Effector memory CD4-positive, alpha-beta T cell (primary cell): ENCODE measurements around the gene TRIP13.
"Not testable (repeated sequence)": the region's sequence is repeated elsewhere in the genome, so short reads cannot be mapped to it uniquely, and the experiment has no call there.

Experiments
- DNase-seq, 3 donors: peaks; one replicate each; pipeline ENCODE4 v3.0.0-alpha.2; 2020
- H3K27ac ChIP-seq: 2 replicates; pipeline ENCODE4 v1.7.0; 2013; ENCODE audit warnings: mild to moderate bottlenecking, low read length, moderate library complexity; ENCODE audit not compliant: insufficient read depth, poor library complexity, severe bottlenecking
- H3K27me3 ChIP-seq: replicated peaks from 2 replicates; pipeline ENCODE4 v1.7.0; 2013; ENCODE audit warnings: mild to moderate bottlenecking, low read length; ENCODE audit not compliant: insufficient read depth, control insufficient read depth, poor library complexity, severe bottlenecking
- H3K36me3 ChIP-seq: 2 replicates; pipeline ENCODE4 v1.7.0; 2013; ENCODE audit warnings: mild to moderate bottlenecking, low read length, moderate library complexity; ENCODE audit not compliant: control insufficient read depth, insufficient read depth
- H3K4me1 ChIP-seq: 2 replicates; pipeline ENCODE4 v1.7.0; 2013; ENCODE audit warnings: low read length, mild to moderate bottlenecking; ENCODE audit not compliant: control insufficient read depth, insufficient read depth, poor library complexity, severe bottlenecking
- H3K4me3 ChIP-seq: 2 replicates; pipeline ENCODE4 v1.7.0; 2013; ENCODE audit warnings: low read length, low read depth, mild to moderate bottlenecking; ENCODE audit not compliant: insufficient read depth, poor library complexity, severe bottlenecking
- H3K9me3 ChIP-seq: 2 replicates; pipeline ENCODE4 v1.7.0; 2013; ENCODE audit warnings: mild to moderate bottlenecking, low read length, moderate library complexity; ENCODE audit not compliant: control insufficient read depth

TRIP13 gene

GRCh38 chr5:872301-872700 is 20.4 kb upstream of the TRIP13 start:
- no peak for DNase-seq
- Histone ChIP-seq H3K4me3 (no peak overlapping the region), H3K4me1 (no peaks in the 10 kb centered on the region), H3K9me3 (no peaks in the 10 kb centered on the region), H3K27ac (no peak overlapping the region), H3K36me3 (peaks cover 96% of the 10 kb centered on the region), H3K27me3 (no peaks in the 10 kb centered on the region)

- no peak for DNase-seq
- Histone ChIP-seq H3K27ac (no peak overlapping the region), H3K4me1 (no peaks in the 10 kb centered on the region), H3K4me3 (no peak overlapping the region), H3K9me3 (no peaks in the 10 kb centered on the region), H3K36me3 (peaks cover 96% of the 10 kb centered on the region), H3K27me3 (no peaks in the 10 kb centered on the region)
Observed at GRCh38 chr5:873328-873727, 19.4 kb upstream of the TRIP13 start.

- no peak overlapping the region for H3K4me3 ChIP-seq
- no peaks in the 10 kb centered on the region for H3K4me1 ChIP-seq
- peaks cover 73% of the 10 kb centered on the region for H3K36me3 ChIP-seq
- H3K9me3 ChIP-seq, result no peaks in the 10 kb centered on the region
- H3K27ac ChIP-seq, result no peak overlapping the region
- no peaks in the 10 kb centered on the region for H3K27me3 ChIP-seq
- DNase-seq, result no peak
Observed at GRCh38 chr5:875931-876330, 16.8 kb upstream of the TRIP13 start.

DNA sequence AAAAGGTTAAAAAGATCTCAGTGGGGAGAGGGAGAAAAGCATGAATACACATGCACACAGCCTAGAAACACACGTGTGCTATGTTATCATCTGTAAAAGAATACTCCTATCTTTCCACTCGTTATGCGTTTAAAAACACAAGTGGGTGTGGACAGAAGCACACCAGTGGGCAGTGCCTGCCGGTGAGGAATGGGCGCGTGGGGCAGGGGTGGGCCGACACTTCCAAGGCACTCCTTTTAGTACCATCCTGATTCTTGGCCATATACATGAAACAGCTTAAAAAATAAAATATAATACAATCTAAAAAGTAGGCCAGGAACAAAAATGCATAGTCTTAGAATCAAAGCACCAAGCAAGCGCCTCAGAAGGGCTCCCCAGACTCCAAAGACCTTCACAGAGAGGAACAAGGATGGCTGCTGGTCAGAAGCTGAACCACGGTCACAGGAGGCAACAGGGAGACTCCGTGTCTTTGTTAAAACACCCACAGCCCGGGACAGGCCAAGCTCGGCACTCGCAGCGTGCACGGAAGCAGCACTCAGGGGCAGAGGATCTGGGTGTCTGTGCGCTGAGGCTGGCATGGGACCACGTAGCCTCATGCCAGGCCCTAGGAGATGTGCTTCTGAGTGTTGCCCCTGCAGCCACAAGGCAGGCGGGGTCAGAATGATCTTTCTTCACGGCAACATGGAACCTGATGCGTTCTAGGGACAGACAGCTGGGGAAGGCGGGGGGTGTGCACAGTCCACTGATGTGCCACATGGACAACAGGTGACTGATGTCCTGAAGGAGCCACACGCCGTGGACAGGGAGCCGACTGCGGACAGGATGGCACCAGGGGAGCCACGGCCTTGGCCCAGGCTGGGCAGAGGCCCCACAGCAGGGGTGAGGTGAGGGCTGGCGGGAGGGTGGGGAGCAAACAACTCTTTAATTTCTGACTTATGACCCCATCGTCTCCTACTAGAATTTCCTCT is 16.0 kb upstream of the TRIP13 start:
- Histone ChIP-seq H3K27ac (no peak overlapping the region), H3K27me3 (no peaks in the 10 kb centered on the region), H3K36me3 (peaks cover 73% of the 10 kb centered on the region), H3K4me3 (no peak overlapping the region), H3K9me3 (no peaks in the 10 kb centered on the region), H3K4me1 (no peaks in the 10 kb centered on the region)
- no peak for DNase-seq

GRCh38 chr5:878125-878524 is 14.6 kb upstream of the TRIP13 start:
- no peaks in the 10 kb centered on the region for H3K9me3 ChIP-seq
- peaks cover 71% of the 10 kb centered on the region for H3K36me3 ChIP-seq
- no peak for DNase-seq
- no peaks in the 10 kb centered on the region for H3K4me1 ChIP-seq
- H3K4me3 ChIP-seq, result no peak overlapping the region
- no peak overlapping the region for H3K27ac ChIP-seq
- H3K27me3 ChIP-seq, result no peaks in the 10 kb centered on the region

GRCh38 chr5:878677-879076 is 14.0 kb upstream of the TRIP13 start:
- H3K4me3 ChIP-seq, H3K4me1 ChIP-seq, H3K27ac ChIP-seq, H3K9me3 ChIP-seq, H3K27me3 ChIP-seq, DNase-seq: not testable (repeated sequence)
- peaks cover 72% of the 10 kb centered on the region for H3K36me3 ChIP-seq

DNA sequence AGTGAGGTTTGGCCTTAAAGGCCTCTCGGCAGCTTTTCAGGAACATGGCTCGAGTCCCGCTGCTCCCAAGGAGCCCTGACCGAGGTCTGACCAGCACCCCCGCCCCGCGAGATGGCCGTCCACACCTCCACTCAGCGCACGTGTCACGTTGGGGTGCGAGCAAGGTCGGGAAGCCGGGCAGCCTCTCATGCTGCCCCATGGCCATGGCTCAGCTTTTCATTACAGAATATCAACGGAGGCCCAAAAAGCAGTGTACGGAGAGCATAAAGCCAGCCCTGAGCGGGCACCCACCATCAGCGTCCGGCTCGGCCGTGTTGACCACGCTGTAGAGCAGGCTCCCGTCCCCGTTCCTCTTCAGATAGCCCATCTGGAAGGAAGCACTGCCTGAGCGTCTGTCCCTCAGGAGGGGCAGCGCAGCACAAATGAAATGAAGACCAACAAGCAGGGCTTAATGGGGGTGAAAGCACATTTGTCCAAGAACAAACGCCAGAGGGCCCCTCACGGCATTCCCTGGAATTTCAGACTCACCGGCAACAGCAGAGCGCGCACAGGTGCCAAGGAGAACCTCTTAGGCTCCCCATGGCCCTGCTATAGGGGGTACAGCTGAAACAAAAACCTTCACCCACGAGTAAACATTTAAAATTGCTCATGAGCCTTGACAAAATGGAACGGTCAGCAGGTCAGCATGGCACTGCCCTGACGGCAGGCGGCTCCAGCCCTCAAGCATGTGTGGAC is 11.7 kb upstream of the TRIP13 start:
- Histone ChIP-seq H3K4me3 (no peak overlapping the region), H3K36me3 (peaks cover 72% of the 10 kb centered on the region), H3K27me3 (no peaks in the 10 kb centered on the region), H3K27ac (no peak overlapping the region), H3K9me3 (no peaks in the 10 kb centered on the region), H3K4me1 (no peaks in the 10 kb centered on the region)
- no peak for DNase-seq

DNA sequence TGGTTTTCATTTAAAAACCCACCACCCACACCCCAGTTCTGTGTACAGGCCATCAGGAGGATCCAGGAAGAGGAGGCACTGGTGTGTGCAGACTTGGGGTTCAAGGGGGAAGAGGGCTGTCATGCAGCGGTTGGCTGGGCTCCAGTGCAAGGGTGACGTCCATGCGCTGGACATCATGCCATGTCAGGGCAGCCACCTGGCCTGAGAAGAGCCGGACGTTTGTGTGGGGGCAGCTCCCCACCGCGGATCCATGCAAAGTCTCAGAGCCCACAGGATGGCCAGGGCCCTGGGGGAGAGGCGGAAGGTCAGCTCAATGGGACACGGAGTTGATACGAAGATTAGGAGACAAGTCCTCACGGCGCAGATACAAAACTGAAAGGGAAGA is 11.1 kb upstream of the TRIP13 start:
- H3K36me3 ChIP-seq, result peaks cover 72% of the 10 kb centered on the region

GRCh38 chr5:882253-883183 is 10.2 kb upstream of the TRIP13 start:
- Histone ChIP-seq H3K27me3 (no peaks in the 10 kb centered on the region), H3K4me1 (no peaks in the 10 kb centered on the region), H3K9me3 (no peaks in the 10 kb centered on the region), H3K36me3 (peaks cover 72% of the 10 kb centered on the region), H3K27ac (no peak overlapping the region), H3K4me3 (no peak overlapping the region)
- DNase-seq, result no peak

More for the DNA sequence above, 11.1 kb upstream of the TRIP13 start:
- Histone ChIP-seq H3K4me1 (no peaks in the 10 kb centered on the region), H3K4me3 (no peak overlapping the region), H3K9me3 (no peaks in the 10 kb centered on the region), H3K27me3 (no peaks in the 10 kb centered on the region), H3K27ac (no peak overlapping the region)
- no peak for DNase-seq
